GM23338 (cell line): ENCODE data around the gene LGALSL. TPM values are rescaled to one million over a fixed set of nuclear protein-coding genes. Genes with fewer than 3 reads are reported as not detected.

Experiments
- ATAC-seq: fragments of 200-7000 bp; cut with Tn5 transposase; 3 replicates; pipeline ENCODE4 v1.9.1; 2020
- DNase-seq: peaks from one replicate; pipeline ENCODE4 v3.0.0-alpha.2; 2015; ENCODE audit warnings: low spot score
- H2AFZ ChIP-seq: fragments of 200-600 bp; sonication (generic); 2 replicates; pipeline ENCODE4 v1.8.0; 2016; ENCODE audit warnings: antibody characterized with exemption, mild to moderate bottlenecking, moderate library complexity
- H3F3A ChIP-seq: fragments of 200-600 bp; sonication (generic); replicated peaks from 2 replicates; pipeline ENCODE4 v1.8.0; 2017; ENCODE audit warnings: antibody characterized with exemption, mixed run types, low read depth
- H3K27ac ChIP-seq: fragments of 200-600 bp; sonication (generic); 2 replicates; pipeline ENCODE4 v1.6.1; 2016; ENCODE audit warnings: low read depth
- H3K27me3 ChIP-seq: fragments of 200-600 bp; sonication (generic); 2 replicates; pipeline ENCODE4 v1.8.0; 2016; ENCODE audit warnings: mild to moderate bottlenecking, mixed run types, moderate library complexity; ENCODE audit not compliant: insufficient read depth
- H3K36me3 ChIP-seq: fragments of 200-600 bp; sonication (generic); 2 replicates; pipeline ENCODE4 v1.8.0; 2016; ENCODE audit warnings: mild to moderate bottlenecking; ENCODE audit not compliant: insufficient read depth
- H3K4me1 ChIP-seq: fragments of 200-600 bp; sonication (generic); 2 replicates; pipeline ENCODE4 v1.8.0; 2016; ENCODE audit warnings: mild to moderate bottlenecking, moderate library complexity; ENCODE audit not compliant: insufficient read depth
- H3K4me2 ChIP-seq: fragments of 200-600 bp; sonication (generic); 2 replicates; pipeline ENCODE4 v1.7.1; 2017; ENCODE audit warnings: mixed run types
- H3K4me3 ChIP-seq: fragments of 200-600 bp; sonication (generic); 2 replicates; pipeline ENCODE4 v1.6.1; 2016; ENCODE audit warnings: mixed run types
- H3K79me2 ChIP-seq: fragments of 200-600 bp; sonication (generic); replicated peaks from 2 replicates; pipeline ENCODE4 v1.8.0; 2017; ENCODE audit warnings: mild to moderate bottlenecking; ENCODE audit not compliant: insufficient read depth
- H3K9me2 ChIP-seq: fragments of 200-600 bp; sonication (generic); 2 replicates; pipeline ENCODE4 v1.8.0; 2017; ENCODE audit not compliant: insufficient read depth
- H4K20me1 ChIP-seq: fragments of 200-600 bp; sonication (generic); replicated peaks from 2 replicates; pipeline ENCODE4 v1.8.0; 2017; ENCODE audit warnings: mild to moderate bottlenecking; ENCODE audit not compliant: insufficient read depth
- H3K27ac Mint-ChIP-seq: 2 replicates; pipeline ENCODE4 v1.8.0; 2020; ENCODE audit warnings: inconsistent platforms, mild to moderate bottlenecking, moderate library complexity, mixed read lengths
- H3K27me3 Mint-ChIP-seq: 3 replicates; pipeline ENCODE4 v1.8.0; 2022; ENCODE audit warnings: low read depth, mild to moderate bottlenecking, moderate library complexity, mixed read lengths, inconsistent platforms; ENCODE audit not compliant: insufficient read depth, poor library complexity
- H3K36me3 Mint-ChIP-seq: 3 replicates; pipeline ENCODE4 v1.8.0; 2021; ENCODE audit warnings: low read depth, mild to moderate bottlenecking, inconsistent platforms, moderate library complexity, mixed read lengths
- H3K4me1 Mint-ChIP-seq: 3 replicates; pipeline ENCODE4 v1.8.0; 2020; ENCODE audit warnings: mild to moderate bottlenecking, inconsistent platforms, mixed read lengths
- H3K4me3 Mint-ChIP-seq: 3 replicates; pipeline ENCODE4 v1.8.0; 2021; ENCODE audit warnings: moderate library complexity, mild to moderate bottlenecking, inconsistent platforms, mixed read lengths
- H3K9me3 Mint-ChIP-seq: 3 replicates; pipeline ENCODE4 v1.8.0; 2020; ENCODE audit warnings: moderate library complexity, mild to moderate bottlenecking, inconsistent platforms, mixed read lengths
- EZH2 ChIP-seq: fragments of 200-600 bp; sonication (generic); IDR thresholded peaks from one replicate; pipeline ENCODE4 v1.8.0; 2017; ENCODE audit warnings: antibody characterized with exemption, mild to moderate bottlenecking, low read depth; ENCODE audit not compliant: unreplicated experiment
- EZH2phosphoT487 ChIP-seq: fragments of 200-600 bp; sonication (generic); IDR thresholded peaks from one replicate; pipeline ENCODE4 v1.8.1; 2018; ENCODE audit warnings: antibody characterized with exemption; ENCODE audit not compliant: unreplicated experiment
- JUNB ChIP-seq: IDR thresholded peaks from one replicate; pipeline ENCODE4 v1.6.1; 2016; ENCODE audit warnings: antibody characterized with exemption; ENCODE audit not compliant: unreplicated experiment
- NANOG ChIP-seq: IDR thresholded peaks from 2 replicates; pipeline ENCODE4 v1.6.1; 2016; ENCODE audit warnings: antibody characterized with exemption, borderline replicate concordance
- POLR2AphosphoS5 ChIP-seq: IDR thresholded peaks from 2 replicates; pipeline ENCODE4 v1.6.1; 2016; ENCODE audit warnings: antibody characterized with exemption, low read depth
- ZNF114 ChIP-seq: fragments of 250-450 bp; sonication (Bioruptor Pico); IDR thresholded peaks from 2 replicates; pipeline ENCODE4 v1.5.0; 2020; ENCODE audit warnings: mild to moderate bottlenecking, moderate library complexity
- ZNF331 ChIP-seq: fragments of 250-450 bp; sonication (Bioruptor Pico); IDR thresholded peaks from 2 replicates; pipeline ENCODE4 v1.5.0; 2020; ENCODE audit warnings: low read depth, mild to moderate bottlenecking, moderate library complexity
- polyA plus RNA-seq: library from polyadenylated mRNA; unstranded; fragments of >200 nt; fragmentation: Nextera tagmentation; extraction: Ambion mirVana; gene quantifications from 2 replicates; pipeline ENCODE4 v1.2.1, GENCODE V29; 2016
- total RNA-seq: library from RNA; depleted of rRNA; stranded (reverse); fragments of >200 nt; shearing (Covaris generic); gene quantifications from 2 replicates; pipeline ENCODE4 v1.2.3, GENCODE V29; 2014
- TF ChIP-seq, protein P1 (sequence below): IDR thresholded peaks from one replicate; pipeline ENCODE4 v1.6.1; 2018; ENCODE audit warnings: antibody characterized with exemption; ENCODE audit not compliant: unreplicated experiment
- TF ChIP-seq, protein P2 (sequence below): fragments of 250-450 bp; sonication (Bioruptor Pico); IDR thresholded peaks from 2 replicates; pipeline ENCODE4 v1.5.0; 2020; ENCODE audit warnings: mild to moderate bottlenecking, moderate library complexity

The LGALSL gene
- total and polyA plus RNA-seq, 2 experiments from 2014 or later, result 20.6 to 28.4 TPM

DNA sequence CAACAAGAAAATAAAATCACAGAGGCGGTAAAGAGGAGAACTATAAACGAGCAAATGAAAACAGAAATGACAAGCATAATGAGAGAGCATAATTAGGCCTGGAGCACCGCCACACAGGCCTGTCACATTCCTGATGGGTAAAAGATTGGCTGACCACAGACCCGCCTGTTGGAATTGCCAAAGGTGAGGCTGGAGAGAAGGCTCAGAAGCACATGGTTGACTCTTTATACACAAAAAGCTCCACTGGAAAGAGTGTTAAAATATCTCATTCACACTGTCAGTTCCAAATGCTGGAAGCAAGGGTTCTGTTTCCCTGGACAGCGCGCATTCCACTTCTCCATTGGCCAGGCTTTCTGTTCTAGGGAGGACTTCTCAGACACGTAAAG, 5.9 kb upstream of the LGALSL start:
- no peak overlapping the region for H2AFZ ChIP-seq
- H3K36me3 ChIP-seq, result no peaks in the 10 kb centered on the region
- peaks cover 4% of the 10 kb centered on the region for H3K27me3 Mint-ChIP-seq
- H3K36me3 Mint-ChIP-seq, result no peaks in the 10 kb centered on the region
- H4K20me1 ChIP-seq, result no peaks in the 10 kb centered on the region
- TF ChIP-seq JUNB, result no peak
- TF ChIP-seq, protein P1, sequence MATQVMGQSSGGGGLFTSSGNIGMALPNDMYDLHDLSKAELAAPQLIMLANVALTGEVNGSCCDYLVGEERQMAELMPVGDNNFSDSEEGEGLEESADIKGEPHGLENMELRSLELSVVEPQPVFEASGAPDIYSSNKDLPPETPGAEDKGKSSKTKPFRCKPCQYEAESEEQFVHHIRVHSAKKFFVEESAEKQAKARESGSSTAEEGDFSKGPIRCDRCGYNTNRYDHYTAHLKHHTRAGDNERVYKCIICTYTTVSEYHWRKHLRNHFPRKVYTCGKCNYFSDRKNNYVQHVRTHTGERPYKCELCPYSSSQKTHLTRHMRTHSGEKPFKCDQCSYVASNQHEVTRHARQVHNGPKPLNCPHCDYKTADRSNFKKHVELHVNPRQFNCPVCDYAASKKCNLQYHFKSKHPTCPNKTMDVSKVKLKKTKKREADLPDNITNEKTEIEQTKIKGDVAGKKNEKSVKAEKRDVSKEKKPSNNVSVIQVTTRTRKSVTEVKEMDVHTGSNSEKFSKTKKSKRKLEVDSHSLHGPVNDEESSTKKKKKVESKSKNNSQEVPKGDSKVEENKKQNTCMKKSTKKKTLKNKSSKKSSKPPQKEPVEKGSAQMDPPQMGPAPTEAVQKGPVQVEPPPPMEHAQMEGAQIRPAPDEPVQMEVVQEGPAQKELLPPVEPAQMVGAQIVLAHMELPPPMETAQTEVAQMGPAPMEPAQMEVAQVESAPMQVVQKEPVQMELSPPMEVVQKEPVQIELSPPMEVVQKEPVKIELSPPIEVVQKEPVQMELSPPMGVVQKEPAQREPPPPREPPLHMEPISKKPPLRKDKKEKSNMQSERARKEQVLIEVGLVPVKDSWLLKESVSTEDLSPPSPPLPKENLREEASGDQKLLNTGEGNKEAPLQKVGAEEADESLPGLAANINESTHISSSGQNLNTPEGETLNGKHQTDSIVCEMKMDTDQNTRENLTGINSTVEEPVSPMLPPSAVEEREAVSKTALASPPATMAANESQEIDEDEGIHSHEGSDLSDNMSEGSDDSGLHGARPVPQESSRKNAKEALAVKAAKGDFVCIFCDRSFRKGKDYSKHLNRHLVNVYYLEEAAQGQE, result no peak
- TF ChIP-seq, protein P2, sequence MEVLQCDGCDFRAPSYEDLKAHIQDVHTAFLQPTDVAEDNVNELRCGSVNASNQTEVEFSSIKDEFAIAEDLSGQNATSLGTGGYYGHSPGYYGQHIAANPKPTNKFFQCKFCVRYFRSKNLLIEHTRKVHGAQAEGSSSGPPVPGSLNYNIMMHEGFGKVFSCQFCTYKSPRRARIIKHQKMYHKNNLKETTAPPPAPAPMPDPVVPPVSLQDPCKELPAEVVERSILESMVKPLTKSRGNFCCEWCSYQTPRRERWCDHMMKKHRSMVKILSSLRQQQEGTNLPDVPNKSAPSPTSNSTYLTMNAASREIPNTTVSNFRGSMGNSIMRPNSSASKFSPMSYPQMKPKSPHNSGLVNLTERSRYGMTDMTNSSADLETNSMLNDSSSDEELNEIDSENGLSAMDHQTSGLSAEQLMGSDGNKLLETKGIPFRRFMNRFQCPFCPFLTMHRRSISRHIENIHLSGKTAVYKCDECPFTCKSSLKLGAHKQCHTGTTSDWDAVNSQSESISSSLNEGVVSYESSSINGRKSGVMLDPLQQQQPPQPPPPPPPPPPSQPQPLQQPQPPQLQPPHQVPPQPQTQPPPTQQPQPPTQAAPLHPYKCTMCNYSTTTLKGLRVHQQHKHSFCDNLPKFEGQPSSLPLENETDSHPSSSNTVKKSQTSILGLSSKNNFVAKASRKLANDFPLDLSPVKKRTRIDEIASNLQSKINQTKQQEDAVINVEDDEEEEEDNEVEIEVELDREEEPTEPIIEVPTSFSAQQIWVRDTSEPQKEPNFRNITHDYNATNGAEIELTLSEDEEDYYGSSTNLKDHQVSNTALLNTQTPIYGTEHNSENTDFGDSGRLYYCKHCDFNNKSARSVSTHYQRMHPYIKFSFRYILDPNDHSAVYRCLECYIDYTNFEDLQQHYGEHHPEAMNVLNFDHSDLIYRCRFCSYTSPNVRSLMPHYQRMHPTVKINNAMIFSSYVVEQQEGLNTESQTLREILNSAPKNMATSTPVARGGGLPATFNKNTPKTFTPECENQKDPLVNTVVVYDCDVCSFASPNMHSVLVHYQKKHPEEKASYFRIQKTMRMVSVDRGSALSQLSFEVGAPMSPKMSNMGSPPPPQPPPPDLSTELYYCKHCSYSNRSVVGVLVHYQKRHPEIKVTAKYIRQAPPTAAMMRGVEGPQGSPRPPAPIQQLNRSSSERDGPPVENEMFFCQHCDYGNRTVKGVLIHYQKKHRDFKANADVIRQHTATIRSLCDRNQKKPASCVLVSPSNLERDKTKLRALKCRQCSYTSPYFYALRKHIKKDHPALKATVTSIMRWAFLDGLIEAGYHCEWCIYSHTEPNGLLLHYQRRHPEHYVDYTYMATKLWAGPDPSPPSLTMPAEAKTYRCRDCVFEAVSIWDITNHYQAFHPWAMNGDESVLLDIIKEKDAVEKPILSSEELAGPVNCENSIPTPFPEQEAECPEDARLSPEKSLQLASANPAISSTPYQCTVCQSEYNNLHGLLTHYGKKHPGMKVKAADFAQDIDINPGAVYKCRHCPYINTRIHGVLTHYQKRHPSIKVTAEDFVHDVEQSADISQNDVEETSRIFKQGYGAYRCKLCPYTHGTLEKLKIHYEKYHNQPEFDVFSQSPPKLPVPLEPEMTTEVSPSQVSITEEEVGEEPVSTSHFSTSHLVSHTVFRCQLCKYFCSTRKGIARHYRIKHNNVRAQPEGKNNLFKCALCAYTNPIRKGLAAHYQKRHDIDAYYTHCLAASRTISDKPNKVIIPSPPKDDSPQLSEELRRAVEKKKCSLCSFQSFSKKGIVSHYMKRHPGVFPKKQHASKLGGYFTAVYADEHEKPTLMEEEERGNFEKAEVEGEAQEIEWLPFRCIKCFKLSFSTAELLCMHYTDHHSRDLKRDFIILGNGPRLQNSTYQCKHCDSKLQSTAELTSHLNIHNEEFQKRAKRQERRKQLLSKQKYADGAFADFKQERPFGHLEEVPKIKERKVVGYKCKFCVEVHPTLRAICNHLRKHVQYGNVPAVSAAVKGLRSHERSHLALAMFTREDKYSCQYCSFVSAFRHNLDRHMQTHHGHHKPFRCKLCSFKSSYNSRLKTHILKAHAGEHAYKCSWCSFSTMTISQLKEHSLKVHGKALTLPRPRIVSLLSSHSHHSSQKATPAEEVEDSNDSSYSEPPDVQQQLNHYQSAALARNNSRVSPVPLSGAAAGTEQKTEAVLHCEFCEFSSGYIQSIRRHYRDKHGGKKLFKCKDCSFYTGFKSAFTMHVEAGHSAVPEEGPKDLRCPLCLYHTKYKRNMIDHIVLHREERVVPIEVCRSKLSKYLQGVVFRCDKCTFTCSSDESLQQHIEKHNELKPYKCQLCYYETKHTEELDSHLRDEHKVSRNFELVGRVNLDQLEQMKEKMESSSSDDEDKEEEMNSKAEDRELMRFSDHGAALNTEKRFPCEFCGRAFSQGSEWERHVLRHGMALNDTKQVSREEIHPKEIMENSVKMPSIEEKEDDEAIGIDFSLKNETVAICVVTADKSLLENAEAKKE, result no peak
- TF ChIP-seq ZNF114 (CRISPR knock-in tag), result no peak
- no peak for TF ChIP-seq NANOG
- TF ChIP-seq EZH2phosphoT487, result no peak
- TF ChIP-seq ZNF331 (CRISPR knock-in tag), result no peak
- no peak for TF ChIP-seq POLR2AphosphoS5
- no peak for TF ChIP-seq EZH2
- no peak overlapping the region for H3K4me3 Mint-ChIP-seq
- no peak for DNase-seq
- no peak overlapping the region for H3K4me2 ChIP-seq
- H3K27ac ChIP-seq, result no peak overlapping the region
- H3K4me1 ChIP-seq, result peaks cover 42% of the 10 kb centered on the region
- no peaks in the 10 kb centered on the region for H3F3A ChIP-seq
- no peaks in the 10 kb centered on the region for H3K27me3 ChIP-seq
- H3K9me3 Mint-ChIP-seq, result no peaks in the 10 kb centered on the region
- no peak overlapping the region for H3K4me3 ChIP-seq
- H3K79me2 ChIP-seq, result no peaks in the 10 kb centered on the region; the same call in 1 of the 2 replicates
- ATAC-seq, result no peak
- peaks cover 30% of the 10 kb centered on the region for H3K4me1 Mint-ChIP-seq
- no peak overlapping the region for H3K27ac Mint-ChIP-seq
- H3K9me2 ChIP-seq, result peaks cover 3% of the 10 kb centered on the region; the same call in 1 of the 2 replicates
